GM06990 (cell line): ENCODE results near the gene CRTC1.

Source experiments
- DNase-seq: peaks from one replicate; pipeline ENCODE4 v3.0.0-alpha.2; 2011; ENCODE audit not compliant: insufficient read length; ENCODE audit errors: extremely low read depth
- H3K27me3 ChIP-seq: replicated peaks from 2 replicates; pipeline ENCODE4 v1.6.0; 2011; ENCODE audit warnings: low read length; ENCODE audit not compliant: control insufficient read depth, insufficient read depth
- H3K36me3 ChIP-seq: 2 replicates; pipeline ENCODE4 v1.5.1; 2011; ENCODE audit warnings: low read length; ENCODE audit not compliant: control insufficient read depth, insufficient read depth
- H3K4me3 ChIP-seq: replicated peaks from 2 replicates; pipeline ENCODE4 v1.5.1; 2011; ENCODE audit warnings: low read depth, mild to moderate bottlenecking, control low read depth, low read length
- CTCF ChIP-seq: IDR thresholded peaks from 2 replicates; pipeline ENCODE4 v1.5.1; 2011; ENCODE audit warnings: low read length, control low read depth, mild to moderate bottlenecking, inconsistent platforms; ENCODE audit not compliant: insufficient read depth, poor library complexity, severe bottlenecking

The CRTC1 gene

DNA sequence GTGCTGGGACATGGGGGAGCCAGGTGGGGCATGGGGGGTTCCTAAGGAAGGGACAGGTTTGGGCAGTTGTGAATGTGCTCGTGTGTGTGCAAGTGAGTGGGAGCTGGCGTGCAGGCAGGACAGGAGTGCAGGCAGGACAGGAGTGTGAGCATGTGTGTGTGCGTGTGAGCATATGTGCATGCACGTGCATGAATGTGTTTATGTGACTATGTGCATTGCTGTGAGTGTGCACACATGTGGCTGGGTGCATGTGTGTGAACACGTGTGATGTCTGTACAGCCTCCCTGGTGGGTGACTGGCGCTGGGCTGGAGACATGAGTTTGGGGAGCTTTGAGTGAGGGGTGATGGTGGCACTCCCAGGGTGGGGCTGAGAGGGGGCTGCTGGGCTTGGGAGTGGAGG, 33.4 kb downstream of the CRTC1 start:
- TF ChIP-seq CTCF, result no peak
- H3K4me3 ChIP-seq, result no peak overlapping the region
- no peaks in the 10 kb centered on the region for H3K36me3 ChIP-seq
- H3K27me3 ChIP-seq, result no peaks in the 10 kb centered on the region
- DNase-seq, result no peak

DNA sequence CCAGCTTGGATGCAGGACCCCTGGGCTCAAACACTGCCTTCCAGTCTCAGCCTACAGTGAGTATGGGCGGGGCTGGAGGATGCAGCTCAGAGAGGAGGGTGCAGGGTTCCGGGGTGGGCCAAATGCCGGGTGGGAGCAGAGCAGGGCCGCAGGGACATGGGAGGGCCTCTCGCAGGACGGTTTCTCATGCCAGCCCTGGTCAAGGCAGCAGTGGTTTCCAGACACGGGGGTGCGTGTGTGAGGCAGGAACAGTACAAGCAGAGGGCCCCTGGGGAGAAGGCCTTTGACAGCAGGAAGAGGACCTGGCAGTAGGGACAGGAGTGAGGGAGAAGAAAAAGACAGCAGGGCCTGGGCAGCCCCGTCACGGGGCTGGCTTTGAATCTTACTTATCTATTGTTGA, 34.1 kb downstream of the CRTC1 start:
- TF ChIP-seq CTCF, result no peak

DNA sequence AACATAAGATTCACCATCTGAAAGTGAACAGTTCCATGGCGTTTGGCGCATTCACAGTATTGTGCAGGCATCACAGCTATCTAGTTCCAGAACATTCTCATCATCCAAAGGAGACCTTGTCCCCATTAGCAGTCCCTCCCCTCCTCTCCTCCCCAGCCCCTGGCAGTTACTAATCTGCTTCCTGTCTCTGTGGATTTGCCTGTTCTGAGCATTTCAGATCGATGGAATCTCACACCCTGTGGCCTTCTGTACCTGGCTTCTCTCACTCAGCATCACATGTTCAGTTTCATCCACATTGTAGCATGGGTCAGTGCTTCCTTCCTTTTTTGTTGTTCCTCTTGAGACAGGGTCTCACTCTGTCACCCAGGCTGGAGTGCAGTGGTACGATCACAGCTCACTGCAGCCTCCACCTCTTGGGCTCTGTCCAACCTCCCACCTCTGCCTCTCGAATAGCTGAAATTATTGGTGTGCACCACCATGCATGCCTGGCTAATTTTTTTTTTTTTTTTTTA, 34.6 kb downstream of the CRTC1 start:
- H3K27me3 ChIP-seq, result no peaks in the 10 kb centered on the region
- no peak overlapping the region for H3K4me3 ChIP-seq
- no peak for DNase-seq
- H3K36me3 ChIP-seq, result no peaks in the 10 kb centered on the region
- TF ChIP-seq CTCF, result no peak

More for the DNA sequence above, 34.1 kb downstream of the CRTC1 start:
- H3K36me3 ChIP-seq, result no peaks in the 10 kb centered on the region
- no peaks in the 10 kb centered on the region for H3K27me3 ChIP-seq
- no peak for DNase-seq
- H3K4me3 ChIP-seq, result no peak overlapping the region

DNA sequence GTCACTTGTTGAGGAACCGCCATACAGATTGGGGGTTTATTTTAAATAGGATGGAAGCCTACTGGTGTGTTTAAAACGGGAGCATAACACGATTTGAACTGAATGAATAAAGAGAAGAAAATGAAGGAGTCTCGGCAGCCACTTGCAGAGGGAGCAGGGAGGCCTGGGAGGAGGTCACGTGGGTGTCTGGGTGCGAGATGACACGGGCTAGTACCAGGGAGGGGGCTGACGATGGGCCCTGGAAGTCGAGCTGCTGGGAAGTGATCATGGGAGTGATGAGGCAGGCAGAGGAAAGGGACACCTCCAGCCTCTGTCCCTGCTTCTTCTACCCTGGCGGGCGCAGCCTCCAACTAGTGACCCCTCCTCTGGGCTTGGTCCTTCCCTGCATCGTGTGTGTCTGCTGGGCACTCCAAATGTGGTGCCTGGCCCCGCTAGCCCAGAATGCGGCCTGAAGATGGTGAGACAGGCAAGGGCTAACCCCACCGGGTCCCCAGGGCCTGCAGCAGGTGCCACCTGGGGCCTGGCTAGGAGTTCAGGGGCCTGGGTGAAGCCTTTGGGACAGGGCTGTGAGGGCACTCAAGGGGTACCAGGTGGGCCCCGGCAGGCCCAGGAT, 35.5 kb downstream of the CRTC1 start:
- no peak overlapping the region for H3K4me3 ChIP-seq
- no peaks in the 10 kb centered on the region for H3K36me3 ChIP-seq
- TF ChIP-seq CTCF, result no peak
- H3K27me3 ChIP-seq, result no peaks in the 10 kb centered on the region
- DNase-seq, result no peak

DNA sequence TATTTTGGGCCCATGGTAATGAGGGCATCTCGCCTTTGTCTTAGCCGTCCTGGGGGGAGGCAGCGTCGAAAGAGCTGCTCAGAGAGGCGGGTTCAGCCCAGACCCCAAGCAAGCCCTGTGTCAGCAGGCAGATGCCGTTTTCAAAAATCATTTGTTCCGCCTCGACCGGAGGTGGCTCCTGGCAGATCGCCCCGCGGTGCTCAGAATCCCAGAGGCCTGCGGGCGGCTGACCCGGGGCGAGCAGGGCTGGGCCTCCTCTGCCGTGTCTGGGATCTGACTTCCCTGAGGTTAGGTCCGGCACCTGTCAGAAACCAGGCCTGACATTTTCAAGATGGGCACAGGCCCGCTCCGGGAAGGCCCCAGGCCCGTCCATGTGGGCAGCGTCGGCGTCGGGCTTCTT, 36.1 kb downstream of the CRTC1 start:
- no peak for DNase-seq
- no peak for TF ChIP-seq CTCF
- no peaks in the 10 kb centered on the region for H3K36me3 ChIP-seq
- no peak overlapping the region for H3K4me3 ChIP-seq
- no peaks in the 10 kb centered on the region for H3K27me3 ChIP-seq
